AG10803 (cell line): ENCODE measurements around the gene XPO1.
"Not testable (repeated sequence)": the region's sequence is repeated elsewhere in the genome, so short reads cannot be mapped to it uniquely, and the experiment has no call there.

Source experiments
- DNase-seq: peaks from one replicate; pipeline ENCODE4 v3.0.0; 2010; ENCODE audit warnings: low read depth
- H3K4me3 ChIP-seq: 2 replicates; pipeline ENCODE4 v1.5.1; 2011; ENCODE audit warnings: mild to moderate bottlenecking, low read length, control low read depth
- TF ChIP-seq, protein P1 (sequence below): conservative IDR thresholded peaks from 2 replicates; pipeline ENCODE4 v1.5.1; 2011; ENCODE audit warnings: mild to moderate bottlenecking, low read length, control low read depth, inconsistent platforms

The XPO1 gene

GRCh38 chr2:61543062-61543461 lies 4.9 kb upstream of the XPO1 start:
- H3K4me3 ChIP-seq: no peak overlapping the region
- no peak for DNase-seq
- TF ChIP-seq, protein P1, sequence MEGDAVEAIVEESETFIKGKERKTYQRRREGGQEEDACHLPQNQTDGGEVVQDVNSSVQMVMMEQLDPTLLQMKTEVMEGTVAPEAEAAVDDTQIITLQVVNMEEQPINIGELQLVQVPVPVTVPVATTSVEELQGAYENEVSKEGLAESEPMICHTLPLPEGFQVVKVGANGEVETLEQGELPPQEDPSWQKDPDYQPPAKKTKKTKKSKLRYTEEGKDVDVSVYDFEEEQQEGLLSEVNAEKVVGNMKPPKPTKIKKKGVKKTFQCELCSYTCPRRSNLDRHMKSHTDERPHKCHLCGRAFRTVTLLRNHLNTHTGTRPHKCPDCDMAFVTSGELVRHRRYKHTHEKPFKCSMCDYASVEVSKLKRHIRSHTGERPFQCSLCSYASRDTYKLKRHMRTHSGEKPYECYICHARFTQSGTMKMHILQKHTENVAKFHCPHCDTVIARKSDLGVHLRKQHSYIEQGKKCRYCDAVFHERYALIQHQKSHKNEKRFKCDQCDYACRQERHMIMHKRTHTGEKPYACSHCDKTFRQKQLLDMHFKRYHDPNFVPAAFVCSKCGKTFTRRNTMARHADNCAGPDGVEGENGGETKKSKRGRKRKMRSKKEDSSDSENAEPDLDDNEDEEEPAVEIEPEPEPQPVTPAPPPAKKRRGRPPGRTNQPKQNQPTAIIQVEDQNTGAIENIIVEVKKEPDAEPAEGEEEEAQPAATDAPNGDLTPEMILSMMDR: no peak

- H3K4me3 ChIP-seq, DNase-seq: not testable (repeated sequence)
Observed at GRCh38 chr2:61540167-61540566, 2.0 kb upstream of the XPO1 start.

DNA sequence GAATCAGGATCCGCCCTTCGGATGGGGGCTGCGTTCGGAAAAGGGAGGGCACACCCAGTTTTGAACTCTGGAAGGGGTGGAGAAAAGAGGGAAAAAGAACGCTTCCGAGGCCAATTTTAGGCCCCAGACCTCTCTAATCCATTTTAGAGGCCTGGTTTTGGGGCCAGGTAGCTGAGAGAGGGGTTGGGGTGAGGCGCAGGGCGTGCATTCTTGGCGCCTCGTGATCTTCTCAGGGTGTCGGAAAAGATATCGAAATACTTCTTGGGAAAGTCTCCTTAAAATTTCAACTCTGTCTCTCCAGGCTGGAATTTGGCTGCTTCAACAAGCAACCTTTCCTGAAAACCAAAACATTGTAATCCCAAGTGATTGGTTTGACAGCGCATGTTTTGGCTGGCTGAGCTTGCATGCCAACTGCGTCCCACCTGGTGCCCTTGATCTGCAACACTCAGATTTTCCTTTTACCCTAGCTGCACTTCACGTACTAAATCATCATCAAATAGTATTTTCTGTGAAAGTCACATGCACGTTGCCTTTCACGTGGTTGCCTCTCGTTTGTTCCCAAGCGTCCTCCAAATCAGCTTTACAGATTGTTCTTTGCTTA lies 864 bp upstream of the XPO1 start:
- peak; percentile 21 for DNase-seq
- TF ChIP-seq, protein P1: no peak

GRCh38 chr2:61537950-61538199 lies 281 bp downstream of the XPO1 start:
- TF ChIP-seq, protein P1: no peak
- DNase-seq: no peak
- H3K4me3 ChIP-seq: peak overlapping the region; percentile 94

More for the DNA sequence above, 864 bp upstream of the XPO1 start:
- peak overlapping the region; percentile 94 for H3K4me3 ChIP-seq

DNA sequence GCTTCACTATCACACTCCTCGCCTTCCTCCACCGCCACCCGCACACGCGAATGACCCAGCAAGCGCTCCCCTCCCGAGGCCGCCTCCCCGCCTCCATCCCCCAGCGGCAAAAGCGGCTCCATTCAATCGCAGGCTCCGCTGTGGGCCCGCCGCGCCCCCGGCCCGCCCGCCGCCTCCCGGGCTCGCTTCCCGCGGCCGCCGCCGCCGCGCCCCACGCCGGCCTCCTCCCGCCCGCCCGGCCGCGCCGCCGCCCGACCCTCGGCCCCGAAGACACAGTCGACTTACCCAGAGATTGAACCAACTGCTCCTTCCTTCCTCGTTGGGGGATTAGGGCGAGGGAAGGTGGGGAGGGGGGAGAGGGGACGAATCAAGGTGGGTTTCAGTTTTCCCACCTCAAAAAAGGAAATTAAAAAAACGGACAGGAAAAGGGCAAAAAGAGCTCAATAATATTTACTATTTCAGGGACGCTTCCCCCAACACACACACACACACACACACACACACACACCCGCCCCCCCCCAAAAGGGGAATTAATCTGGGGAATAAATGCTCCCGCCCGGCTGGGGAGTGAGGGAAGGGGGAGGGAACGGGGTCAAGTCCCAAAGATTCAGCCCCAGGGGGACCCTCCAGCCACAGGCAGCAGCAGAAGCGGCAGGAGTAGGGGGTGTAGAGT lies 743 bp downstream of the XPO1 start:
- TF ChIP-seq, protein P1: no peak
- DNase-seq: peak; percentile 10
- peak overlapping the region; percentile 94 for H3K4me3 ChIP-seq

- TF ChIP-seq, protein P1: no peak
- DNase-seq: peak; percentile 79
- peak overlapping the region; percentile 94 for H3K4me3 ChIP-seq
Observed at GRCh38 chr2:61536572-61537276, 1.4 kb downstream of the XPO1 start.

DNA sequence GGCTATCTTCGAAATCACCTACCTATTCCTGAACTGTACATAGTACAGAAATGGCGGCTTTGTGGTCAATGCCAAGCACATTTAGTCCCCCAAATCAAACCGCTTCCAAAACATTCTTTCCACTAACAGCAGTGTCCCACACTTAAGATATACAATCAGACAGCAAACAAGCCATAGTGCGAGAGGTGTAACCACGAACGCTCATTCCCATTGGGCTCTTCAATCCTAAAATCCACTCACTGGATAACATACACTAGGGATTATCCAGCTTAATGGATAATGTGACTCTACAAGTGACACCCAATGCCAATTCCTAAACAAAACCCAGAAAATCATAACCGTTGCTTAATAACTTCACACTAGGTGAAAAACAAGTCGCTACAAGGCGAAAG lies 2.0 kb downstream of the XPO1 start:
- no peak for DNase-seq

More for the DNA sequence above, 2.0 kb downstream of the XPO1 start:
- TF ChIP-seq, protein P1: no peak
- peak overlapping the region; percentile 94 for H3K4me3 ChIP-seq
